Endodermal cell (in vitro differentiated cells): ENCODE results near the gene PRR35. TPM values are rescaled to one million over a fixed set of nuclear protein-coding genes. Genes with fewer than 3 reads are reported as not detected.
A peak's percentile ranks its signal among the peaks of the same experiment; 100 is the strongest.

ENCODE experiments used
- DNase-seq: peaks from one replicate; pipeline ENCODE4 v3.0.0-alpha.2; 2017
- H3K27ac ChIP-seq: 2 replicates; pipeline ENCODE4 v1.5.1; 2013; ENCODE audit warnings: mild to moderate bottlenecking, low read depth, low read length, moderate library complexity
- H3K27me3 ChIP-seq: 2 replicates; pipeline ENCODE4 v1.6.1; 2013; ENCODE audit warnings: mild to moderate bottlenecking, low read length, moderate library complexity; ENCODE audit not compliant: insufficient read depth, control insufficient read depth, poor library complexity, severe bottlenecking
- H3K36me3 ChIP-seq: 2 replicates; pipeline ENCODE4 v1.7.0; 2013; ENCODE audit warnings: mild to moderate bottlenecking, low read length, moderate library complexity; ENCODE audit not compliant: control insufficient read depth, insufficient read depth
- H3K4me1 ChIP-seq: one replicate; pipeline ENCODE4 v1.7.0; 2013; ENCODE audit warnings: low read length; ENCODE audit not compliant: control insufficient read depth, insufficient read depth
- H3K4me3 ChIP-seq: 2 replicates; pipeline ENCODE4 v1.5.1; 2013; ENCODE audit warnings: mild to moderate bottlenecking, low read length, moderate library complexity
- H3K9ac ChIP-seq: 2 replicates; pipeline ENCODE4 v1.6.1; 2013; ENCODE audit warnings: mild to moderate bottlenecking, low read length, moderate library complexity; ENCODE audit not compliant: poor library complexity, severe bottlenecking; ENCODE audit errors: extremely low read depth
- H3K9me3 ChIP-seq: 2 replicates; pipeline ENCODE4 v1.6.1; 2013; ENCODE audit warnings: mild to moderate bottlenecking, low read length, moderate library complexity; ENCODE audit not compliant: control insufficient read depth
- H3K27ac Mint-ChIP-seq: 2 replicates; pipeline ENCODE4 v1.8.0; 2020; ENCODE audit warnings: mixed read lengths
- H3K27me3 Mint-ChIP-seq: 2 replicates; pipeline ENCODE4 v1.8.0; 2021; ENCODE audit warnings: mild to moderate bottlenecking, mixed read lengths; ENCODE audit not compliant: insufficient read depth
- H3K36me3 Mint-ChIP-seq: 2 replicates; pipeline ENCODE4 v1.8.0; 2020; ENCODE audit warnings: low read depth, mixed read lengths
- H3K4me1 Mint-ChIP-seq: 2 replicates; pipeline ENCODE4 v1.8.0; 2020; ENCODE audit warnings: mixed read lengths
- H3K4me3 Mint-ChIP-seq: 2 replicates; pipeline ENCODE4 v1.8.0; 2020; ENCODE audit warnings: mild to moderate bottlenecking, moderate library complexity, mixed read lengths
- H3K9me3 Mint-ChIP-seq: 2 replicates; pipeline ENCODE4 v1.8.0; 2020; ENCODE audit warnings: mild to moderate bottlenecking, mixed read lengths
- CTCF ChIP-seq: fragments of 200-600 bp; sonication (generic); conservative IDR thresholded peaks from 2 replicates; pipeline ENCODE4 v1.5.0; 2021; ENCODE audit warnings: antibody characterized with exemption, mild to moderate bottlenecking
- WGBS, 2 experiments: methylation state at CpG; one replicate each; pipeline versions ENCODE4 v1.1.5 to v1.1.7; 2013; ENCODE audit warnings: missing lambda C conversion rate in 2 of 2, mixed read lengths in 1 of 2; ENCODE audit not compliant: insufficient coverage in 1 of 2, insufficient read length in 1 of 2; 5-methylcytosine and 5-hydroxymethylcytosine counted together
- total RNA-seq, 2 donors: library from RNA; stranded (reverse); fragmentation: NEBNext Ultra II Directional in 1 of 2; extraction: Animal tissue kit (Norgen Biotek cat#: 25700) in 1 of 2; gene quantifications; 2 replicates in 1 of 2; 3 replicates in 1 of 2; pipeline ENCODE4 v1.2.1, GENCODE V29; 2021

Gene PRR35
- total RNA-seq, 2 donors from 2014 or later: 0.29 to 0.62 TPM

DNA sequence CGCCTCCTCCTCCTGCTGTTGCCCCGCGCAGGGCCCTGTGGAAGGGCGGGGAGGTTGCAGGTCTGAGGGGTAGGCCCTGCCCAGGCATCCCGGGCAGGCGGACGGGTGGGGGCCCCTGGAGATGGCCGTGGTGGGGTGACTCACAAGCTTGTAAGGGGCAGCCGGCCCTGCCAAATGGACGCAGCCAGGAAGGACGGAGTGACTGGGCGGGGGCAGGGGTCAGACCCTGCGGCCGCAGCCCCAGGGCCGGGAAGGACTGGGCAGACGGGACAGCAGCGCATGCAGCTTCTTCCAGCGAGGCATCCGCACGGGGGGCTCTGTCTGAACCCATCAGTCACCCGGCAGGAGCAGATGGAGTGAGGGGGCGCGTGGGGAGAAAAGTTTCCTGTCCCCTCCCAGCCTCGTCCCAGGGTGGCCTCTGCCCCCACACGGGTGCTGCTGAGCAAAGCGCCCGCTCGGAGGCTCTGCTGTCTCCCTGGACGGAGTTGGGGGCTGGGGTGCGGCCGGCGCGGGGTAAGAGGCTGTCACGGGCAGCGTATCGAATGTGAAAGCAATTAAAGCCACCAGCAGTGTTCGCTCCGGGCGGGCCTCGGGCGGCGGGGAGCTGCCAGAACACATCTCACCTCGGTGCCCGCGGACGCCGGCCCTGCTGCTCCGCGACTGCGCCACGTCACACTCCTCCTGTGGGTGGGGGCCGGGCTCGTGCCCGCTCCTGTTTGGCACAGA is 5.4 kb upstream of the PRR35 start:
- H3K36me3 Mint-ChIP-seq: peaks cover 9% of the 10 kb centered on the region
- no peak overlapping the region for H3K27ac Mint-ChIP-seq
- 92 to 95% methylated on average over 38 to 54 of the region's 54 CpGs for WGBS, 2 experiments
- Histone ChIP-seq H3K4me1 (no peaks in the 10 kb centered on the region), H3K9me3 (no peaks in the 10 kb centered on the region), H3K27ac (peak overlapping the region; percentile 57), H3K27me3 (peaks cover 18% of the 10 kb centered on the region), H3K9ac (no peak overlapping the region), H3K36me3 (no peaks in the 10 kb centered on the region), H3K4me3 (no peak overlapping the region)
- peaks cover 14% of the 10 kb centered on the region for H3K27me3 Mint-ChIP-seq
- no peak overlapping the region for H3K4me3 Mint-ChIP-seq
- no peak for TF ChIP-seq CTCF
- no peaks in the 10 kb centered on the region for H3K4me1 Mint-ChIP-seq
- no peak for DNase-seq
- no peaks in the 10 kb centered on the region for H3K9me3 Mint-ChIP-seq

- TF ChIP-seq CTCF: no peak
- Mint-ChIP-seq H3K27ac (no peak overlapping the region), H3K27me3 (peaks cover 14% of the 10 kb centered on the region), H3K4me1 (no peaks in the 10 kb centered on the region), H3K9me3 (no peaks in the 10 kb centered on the region), H3K36me3 (peaks cover 9% of the 10 kb centered on the region), H3K4me3 (no peak overlapping the region)
- peaks cover 25% of the 10 kb centered on the region for H3K27me3 ChIP-seq
- DNase-seq: no peak
- H3K9me3 ChIP-seq: no peaks in the 10 kb centered on the region
- H3K36me3 ChIP-seq: no peaks in the 10 kb centered on the region
- H3K9ac ChIP-seq: no peak overlapping the region
- WGBS, 2 experiments: 89 to 93% methylated on average over 13 to 32 of the region's 32 CpGs
- no peak overlapping the region for H3K4me3 ChIP-seq
- H3K27ac ChIP-seq: no peak overlapping the region
- no peaks in the 10 kb centered on the region for H3K4me1 ChIP-seq
Observed at GRCh38 chr16:555528-556473, 4.4 kb upstream of the PRR35 start.

DNA sequence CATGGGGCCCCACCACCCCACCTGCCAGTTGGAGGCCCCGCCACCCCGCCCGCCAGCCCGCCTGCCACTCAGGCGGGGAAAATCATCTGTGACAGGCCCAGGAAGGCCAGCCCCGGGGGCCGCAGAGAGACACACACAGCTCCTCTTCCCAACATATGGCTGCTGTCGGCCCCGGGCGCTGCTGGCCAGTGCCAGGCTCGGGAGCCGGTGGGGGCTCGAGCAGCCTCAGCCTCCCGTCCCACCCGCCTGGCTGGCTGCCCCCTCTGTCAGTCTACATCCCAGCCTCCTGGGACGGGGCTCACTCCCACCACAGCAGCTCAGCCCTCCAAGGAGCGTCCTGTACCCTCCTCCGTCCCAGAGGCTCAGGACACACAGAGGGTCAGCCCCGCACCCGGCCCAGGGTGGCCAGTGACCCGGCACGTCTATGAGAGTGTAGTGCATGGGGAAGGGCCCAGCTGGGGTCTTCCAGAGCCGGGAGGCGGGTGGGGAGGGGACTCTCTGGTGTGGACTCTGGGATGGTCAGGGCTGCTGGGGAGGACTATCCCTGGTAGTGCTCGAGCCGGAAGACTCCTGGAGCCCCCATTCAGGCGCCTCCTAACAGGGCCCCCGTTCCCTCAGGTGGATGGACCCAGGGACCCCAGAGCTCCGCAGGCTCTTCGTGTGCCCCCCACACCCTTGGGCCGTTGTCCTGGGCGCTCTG is 3.6 kb upstream of the PRR35 start:
- Mint-ChIP-seq H3K27ac (no peak overlapping the region), H3K27me3 (peaks cover 20% of the 10 kb centered on the region), H3K4me1 (no peaks in the 10 kb centered on the region), H3K4me3 (no peak overlapping the region), H3K36me3 (peaks cover 5% of the 10 kb centered on the region), H3K9me3 (no peaks in the 10 kb centered on the region)
- H3K36me3 ChIP-seq: no peaks in the 10 kb centered on the region
- H3K9me3 ChIP-seq: no peaks in the 10 kb centered on the region
- WGBS, 2 experiments: 90 to 93% methylated on average over 13 to 32 of the region's 32 CpGs
- H3K27me3 ChIP-seq: peaks cover 34% of the 10 kb centered on the region
- no peak for TF ChIP-seq CTCF
- no peaks in the 10 kb centered on the region for H3K4me1 ChIP-seq
- DNase-seq: no peak
- no peak overlapping the region for H3K9ac ChIP-seq
- no peak overlapping the region for H3K4me3 ChIP-seq
- no peak overlapping the region for H3K27ac ChIP-seq
